ENCODE results near the gene MTUS2. TPM values are rescaled to one million over a fixed set of nuclear protein-coding genes. Genes with fewer than 3 reads are reported as not detected.

MTUS2 gene
- total and polyA plus RNA-seq, 8 donors = 0.12 to 28.1 (median 3.5) TPM; not detected in 1

- no peak overlapping the region for H3K4me3 ChIP-seq
- DNase-seq = no peak
- no peak for TF ChIP-seq POLR2A (IDR thresholded peaks at IDR 0.05)
- TF ChIP-seq POLR2AphosphoS5 (IDR thresholded peaks at IDR 0.05) = no peak
- TF ChIP-seq EP300 (IDR thresholded peaks at IDR 0.05) = no peak
- no peak for TF ChIP-seq CTCF (IDR thresholded peaks at IDR 0.05)
- H3K36me3 ChIP-seq = no peaks in the 10 kb centered on the region
- H3K27me3 ChIP-seq = peaks cover 0 to 23% (median 4%) of the 10 kb centered on the region in 3 donors
- H3K4me1 ChIP-seq = no peaks in the 10 kb centered on the region
- intact Hi-C loops (cut with DNase I; ENCODE audit: low total_unique reads) = no loop called here
- H3K9me3 ChIP-seq = no peaks in the 10 kb centered on the region
- H3K27ac ChIP-seq = no peak overlapping the region
- WGBS, 5 donors = 72 to 85% (median 78%) methylated on average over 6 of the region's 6 CpGs
These were observed 534.9 kb downstream of the MTUS2 start for GRCh38 chr13:29355029-29355428.

- intact Hi-C loops (cut with DNase I; ENCODE audit: low total_unique reads) = no loop called here
- TF ChIP-seq POLR2A (IDR thresholded peaks at IDR 0.05) = no peak
- TF ChIP-seq POLR2AphosphoS5 (IDR thresholded peaks at IDR 0.05) = no peak
- TF ChIP-seq CTCF (IDR thresholded peaks at IDR 0.05) = no peak
- no peak for TF ChIP-seq EP300 (IDR thresholded peaks at IDR 0.05)
- Histone ChIP-seq H3K4me3 (no peak overlapping the region), H3K27me3 (peaks cover 0 to 23% (median 4%) of the 10 kb centered on the region in 3 donors), H3K9me3 (no peaks in the 10 kb centered on the region), H3K4me1 (no peaks in the 10 kb centered on the region), H3K36me3 (no peaks in the 10 kb centered on the region), H3K27ac (no peak overlapping the region)
- WGBS, 5 donors = 89 to 95% (median 95%) methylated on average over 19 of the region's 19 CpGs
- DNase-seq = no peak
These were observed 539.0 kb downstream of the MTUS2 start for GRCh38 chr13:29359181-29359580.

DNA sequence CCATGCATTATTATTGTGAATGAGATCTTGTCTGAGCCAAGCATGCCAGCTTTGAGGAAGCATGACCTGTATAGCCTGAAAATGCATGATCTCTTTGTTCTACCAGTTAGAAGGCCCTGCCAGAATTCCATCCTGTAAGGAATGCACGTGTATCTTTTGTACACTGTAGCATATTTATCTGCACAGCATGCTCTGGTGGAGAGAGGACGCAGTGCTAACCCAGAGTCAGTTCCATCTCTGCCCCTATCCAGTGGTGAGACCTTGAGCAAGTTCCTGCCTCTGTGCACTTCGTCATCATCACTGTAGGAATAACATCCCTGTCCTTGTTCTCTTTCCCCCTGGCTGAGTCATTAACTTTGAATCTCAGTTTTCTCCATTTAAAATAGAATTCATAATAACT is 541.6 kb downstream of the MTUS2 start:
- WGBS, 5 donors = 65 to 84% (median 68%) methylated on average over 3 of the region's 3 CpGs
- Histone ChIP-seq H3K27me3 (peaks cover 0 to 7% (median 4%) of the 10 kb centered on the region in 3 donors), H3K4me1 (no peaks in the 10 kb centered on the region), H3K9me3 (no peaks in the 10 kb centered on the region), H3K4me3 (no peak overlapping the region), H3K36me3 (no peaks in the 10 kb centered on the region), H3K27ac (no peak overlapping the region)
- DNase-seq = no peak
- no peak for TF ChIP-seq CTCF (IDR thresholded peaks at IDR 0.05)
- no peak for TF ChIP-seq EP300 (IDR thresholded peaks at IDR 0.05)
- no peak for TF ChIP-seq POLR2AphosphoS5 (IDR thresholded peaks at IDR 0.05)
- no peak for TF ChIP-seq POLR2A (IDR thresholded peaks at IDR 0.05)
- intact Hi-C loops (cut with DNase I; ENCODE audit: low total_unique reads) = no loop called here

- Histone ChIP-seq H3K36me3 (no peaks in the 10 kb centered on the region), H3K27ac (no peak overlapping the region), H3K27me3 (peaks cover 0 to 11% (median 4%) of the 10 kb centered on the region in 3 donors), H3K4me3 (no peak overlapping the region), H3K9me3 (no peaks in the 10 kb centered on the region), H3K4me1 (no peaks in the 10 kb centered on the region)
- TF ChIP-seq POLR2AphosphoS5 (IDR thresholded peaks at IDR 0.05) = no peak
- no peak for TF ChIP-seq POLR2A (IDR thresholded peaks at IDR 0.05)
- TF ChIP-seq CTCF (IDR thresholded peaks at IDR 0.05) = peak in 5 of 7 experiments; percentile 56 to 80 (median 66)
- TF ChIP-seq EP300 (IDR thresholded peaks at IDR 0.05) = no peak
- peak; percentile 30 to 82 for DNase-seq
- intact Hi-C loops (cut with DNase I; ENCODE audit: low total_unique reads) = no loop called here
- 3 to 14% (median 10%) methylated on average over 6 of the region's 6 CpGs for WGBS, 5 donors
These were observed 542.9 kb downstream of the MTUS2 start for GRCh38 chr13:29362849-29363604.

Data from stomach (tissue), 9 donors.